HPDE6-E6E7 (cell line): ENCODE data around the gene NCOA1.
"Not testable (repeated sequence)": the region's sequence is repeated elsewhere in the genome, so short reads cannot be mapped to it uniquely, and the experiment has no call there.

Experiments used
- DNase-seq: peaks from one replicate; pipeline ENCODE4 v3.0.0; 2011; ENCODE audit warnings: missing footprints; ENCODE audit errors: extremely low spot score

NCOA1 gene

GRCh38 chr2:24505534-24506275 is 14.7 kb downstream of the NCOA1 start:
- no peak for DNase-seq

- DNase-seq: no peak
These were observed 16.5 kb downstream of the NCOA1 start for GRCh38 chr2:24507549-24507948.

- no peak for DNase-seq
These were observed 17.8 kb downstream of the NCOA1 start for GRCh38 chr2:24508878-24509277.

GRCh38 chr2:24509425-24509824 is 18.4 kb downstream of the NCOA1 start:
- no peak for DNase-seq

- DNase-seq: no peak
These were observed 18.8 kb downstream of the NCOA1 start for GRCh38 chr2:24509840-24510239.

GRCh38 chr2:24510771-24511170 is 19.7 kb downstream of the NCOA1 start:
- no peak for DNase-seq

GRCh38 chr2:24511198-24511597 is 20.1 kb downstream of the NCOA1 start:
- DNase-seq: no peak

- DNase-seq: no peak
These were observed 20.8 kb downstream of the NCOA1 start for GRCh38 chr2:24511894-24512293.

- DNase-seq: no peak
These were observed 21.4 kb downstream of the NCOA1 start for GRCh38 chr2:24512404-24512803.

GRCh38 chr2:24512831-24513230 is 21.8 kb downstream of the NCOA1 start:
- no peak for DNase-seq

GRCh38 chr2:24513281-24514071 is 22.4 kb downstream of the NCOA1 start:
- DNase-seq: no peak

- no peak for DNase-seq
These were observed 23.8 kb downstream of the NCOA1 start for GRCh38 chr2:24514820-24515219.

- DNase-seq: no peak
These were observed 24.3 kb downstream of the NCOA1 start for GRCh38 chr2:24515335-24515734.

GRCh38 chr2:24515831-24516230 is 24.8 kb downstream of the NCOA1 start:
- DNase-seq: no peak

- no peak for DNase-seq
These were observed 26.2 kb downstream of the NCOA1 start for GRCh38 chr2:24517247-24517646.

- no peak for DNase-seq
These were observed 29.1 kb downstream of the NCOA1 start for GRCh38 chr2:24520175-24520574.

GRCh38 chr2:24521162-24521857 is 30.3 kb downstream of the NCOA1 start:
- no peak for DNase-seq

GRCh38 chr2:24521975-24522639 is 31.1 kb downstream of the NCOA1 start:
- no peak for DNase-seq

- no peak for DNase-seq
These were observed 36.5 kb downstream of the NCOA1 start for GRCh38 chr2:24527536-24527935.

- DNase-seq: no peak
These were observed 39.7 kb downstream of the NCOA1 start for GRCh38 chr2:24530796-24531195.

GRCh38 chr2:24531610-24532009 is 40.6 kb downstream of the NCOA1 start:
- not testable (repeated sequence) for DNase-seq

GRCh38 chr2:24532057-24532456 is 41.0 kb downstream of the NCOA1 start:
- DNase-seq: not testable (repeated sequence)
